Inflammatory macrophage treated with lipopolysaccharide for 4 hours (primary cell): ENCODE measurements around the gene TRAPPC5.
A peak's percentile ranks its signal among the peaks of the same experiment; 100 is the strongest.

Experiments used
- DNase-seq: peaks from one replicate; pipeline ENCODE4 v3.0.0-alpha.2; 2020

TRAPPC5 gene

GRCh38 chr19:7677669-7678311 lies 2.8 kb upstream of the TRAPPC5 start:
- peak; percentile 44 for DNase-seq

DNA sequence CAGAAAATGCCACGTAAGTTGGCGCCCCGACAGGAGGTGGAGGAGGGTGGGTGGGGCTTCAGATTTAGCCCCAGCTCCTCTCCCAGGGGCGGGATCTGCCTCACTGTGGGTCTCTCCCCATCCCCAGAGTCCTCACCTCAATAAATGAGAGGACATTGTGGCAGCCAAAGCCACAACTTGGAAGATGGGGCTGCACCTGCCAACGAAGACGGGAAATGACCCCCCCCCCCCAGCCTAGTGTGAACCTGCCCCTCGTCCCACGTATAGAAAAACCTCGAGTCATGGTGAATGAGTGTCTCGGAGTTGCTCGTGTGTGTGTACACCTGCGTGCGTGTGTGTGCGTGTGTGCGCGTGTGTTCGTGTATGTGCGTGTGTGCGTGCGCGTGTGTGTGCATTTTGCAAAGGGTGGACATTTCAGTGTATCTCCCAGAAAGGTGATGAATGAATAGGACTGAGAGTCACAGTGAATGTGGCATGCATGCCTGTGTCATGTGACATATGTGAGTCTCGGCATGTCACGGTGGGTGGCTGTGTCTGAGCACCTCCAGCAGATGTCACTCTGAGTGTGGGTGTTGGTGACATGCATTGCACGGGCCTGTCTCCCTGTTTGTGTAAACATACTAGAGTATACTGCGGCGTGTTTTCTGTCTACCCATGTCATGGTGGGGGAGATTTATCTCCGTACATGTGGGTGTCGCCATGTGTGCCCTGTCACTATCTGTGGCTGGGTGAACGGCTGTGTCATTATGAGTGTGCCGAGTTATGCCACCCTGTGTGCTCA lies 1.5 kb upstream of the TRAPPC5 start:
- DNase-seq = peak; percentile 56

- DNase-seq = no peak
Measured at GRCh38 chr19:7679771-7680605, 645 bp upstream of the TRAPPC5 start.

DNA sequence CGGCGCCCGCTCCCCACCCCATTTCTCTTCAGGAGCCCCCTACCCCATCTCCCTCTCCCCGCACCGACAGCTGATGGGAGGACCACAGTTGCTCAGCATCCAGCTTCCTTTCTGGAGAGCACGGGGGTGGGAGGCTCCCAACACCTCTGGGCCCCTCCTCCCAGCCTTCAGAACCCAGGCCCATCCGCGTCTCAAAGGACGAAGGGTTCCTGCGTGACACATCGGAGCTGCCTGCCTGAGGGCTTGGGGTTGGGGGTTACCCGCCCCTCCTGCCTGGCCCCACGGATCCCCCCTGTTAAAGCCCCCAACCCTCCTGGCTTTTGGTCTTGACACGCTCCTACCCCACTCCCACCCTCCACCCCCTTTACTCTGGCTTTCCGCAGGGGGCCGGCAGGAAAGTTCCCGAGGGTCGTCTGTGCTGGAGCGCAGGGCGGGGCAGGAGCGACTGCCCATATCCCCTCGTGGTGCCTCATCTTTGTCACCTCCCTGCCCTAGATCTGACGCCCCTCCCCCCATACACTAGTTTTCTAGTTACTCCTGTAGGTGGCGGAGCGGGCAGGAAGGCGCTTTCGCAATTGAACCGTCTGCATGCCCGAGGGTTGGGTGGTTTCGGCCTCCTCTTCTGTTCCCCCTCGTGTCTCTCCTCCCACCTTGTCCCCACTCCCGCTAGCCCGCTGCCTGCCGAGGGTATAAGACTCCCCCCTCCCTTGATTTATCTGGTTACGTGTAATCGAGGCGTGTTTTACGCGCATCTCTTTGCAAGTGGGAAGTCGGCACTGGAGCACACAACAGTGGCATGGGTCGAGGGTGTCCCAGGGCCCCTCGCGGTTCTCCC lies 924 bp downstream of the TRAPPC5 start:
- peak; percentile 90 for DNase-seq

DNA sequence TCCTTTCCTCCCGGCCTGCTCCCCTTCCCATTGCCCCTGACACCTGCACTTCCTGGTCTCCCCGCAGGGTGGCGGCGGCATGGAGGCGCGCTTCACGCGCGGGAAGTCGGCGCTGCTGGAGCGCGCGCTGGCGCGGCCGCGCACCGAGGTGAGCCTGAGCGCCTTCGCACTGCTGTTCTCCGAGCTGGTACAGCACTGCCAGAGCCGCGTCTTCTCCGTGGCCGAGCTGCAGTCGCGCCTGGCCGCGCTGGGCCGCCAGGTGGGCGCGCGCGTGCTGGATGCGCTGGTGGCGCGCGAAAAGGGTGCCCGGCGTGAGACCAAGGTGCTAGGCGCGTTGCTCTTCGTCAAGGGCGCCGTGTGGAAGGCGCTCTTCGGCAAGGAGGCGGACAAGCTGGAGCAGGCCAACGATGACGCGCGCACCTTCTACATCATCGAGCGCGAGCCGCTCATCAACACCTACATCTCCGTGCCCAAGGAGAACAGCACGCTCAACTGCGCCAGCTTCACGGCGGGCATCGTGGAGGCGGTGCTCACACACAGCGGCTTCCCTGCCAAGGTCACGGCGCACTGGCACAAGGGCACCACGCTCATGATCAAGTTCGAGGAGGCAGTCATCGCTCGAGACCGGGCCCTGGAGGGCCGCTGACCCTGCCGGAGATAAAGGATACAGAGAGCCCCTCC lies 1.7 kb downstream of the TRAPPC5 start:
- DNase-seq = no peak

- DNase-seq = no peak
Measured at GRCh38 chr19:7685546-7686445, 5.2 kb downstream of the TRAPPC5 start.

DNA sequence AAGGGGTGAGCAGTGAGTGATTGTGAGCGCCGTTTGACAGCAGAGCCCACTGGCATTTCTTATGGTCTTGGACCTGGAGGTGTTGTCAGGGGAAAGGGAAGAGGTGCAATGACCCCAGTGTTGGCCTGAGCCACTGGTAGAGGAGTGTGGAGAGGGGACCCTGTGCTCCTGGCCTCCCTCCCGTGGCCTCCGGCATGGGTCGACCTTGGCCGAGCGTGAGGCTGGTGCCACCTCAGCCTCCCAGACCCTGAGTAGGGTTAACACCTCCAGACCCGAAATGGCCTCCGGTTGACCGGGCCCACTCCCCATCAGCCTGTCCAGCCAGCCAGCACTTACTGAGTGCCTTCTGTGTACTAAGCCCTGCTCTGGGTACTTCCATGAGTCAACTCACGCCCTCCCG lies 6.5 kb downstream of the TRAPPC5 start:
- no peak for DNase-seq

DNA sequence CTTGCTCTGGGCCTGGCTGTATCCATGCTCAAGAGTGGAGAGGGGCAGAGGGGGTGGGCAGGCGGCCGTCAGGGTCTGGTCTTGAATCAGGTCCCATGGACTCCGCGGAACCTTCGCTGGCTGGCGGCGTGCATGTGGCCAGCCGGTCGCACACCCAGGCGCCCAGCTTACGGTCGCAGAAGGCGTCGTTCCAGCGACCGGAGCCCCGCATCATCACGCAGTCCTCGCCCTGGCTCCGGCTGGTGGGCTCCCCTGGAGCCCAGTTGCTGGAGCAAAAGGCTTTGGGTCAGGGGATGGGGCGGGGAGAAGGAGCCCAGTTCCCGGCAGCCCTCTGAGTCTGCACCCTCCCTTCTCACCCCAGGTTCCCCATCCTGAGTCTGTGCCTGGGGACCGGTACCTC lies 8.5 kb downstream of the TRAPPC5 start:
- DNase-seq = no peak

DNA sequence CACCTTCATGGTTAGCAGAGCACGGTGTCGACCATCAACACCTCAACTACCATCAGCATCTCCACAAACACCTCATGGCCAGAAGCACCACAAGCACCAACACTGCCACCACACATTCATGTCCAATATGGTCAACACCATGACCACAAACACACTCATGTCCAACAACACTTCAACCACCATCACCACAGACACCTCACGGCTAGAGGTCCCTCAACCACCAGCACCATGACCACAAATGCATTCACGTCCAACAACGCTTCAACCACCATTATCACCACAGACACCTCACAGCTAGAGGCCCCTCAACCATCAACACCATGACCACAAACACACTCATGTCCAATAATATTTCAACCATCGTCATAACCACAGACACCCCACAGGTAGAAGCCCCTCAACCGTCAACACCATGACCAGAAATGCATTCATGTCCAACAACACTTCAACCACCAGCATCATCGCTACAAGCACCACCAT lies 10.2 kb downstream of the TRAPPC5 start:
- DNase-seq = no peak

DNA sequence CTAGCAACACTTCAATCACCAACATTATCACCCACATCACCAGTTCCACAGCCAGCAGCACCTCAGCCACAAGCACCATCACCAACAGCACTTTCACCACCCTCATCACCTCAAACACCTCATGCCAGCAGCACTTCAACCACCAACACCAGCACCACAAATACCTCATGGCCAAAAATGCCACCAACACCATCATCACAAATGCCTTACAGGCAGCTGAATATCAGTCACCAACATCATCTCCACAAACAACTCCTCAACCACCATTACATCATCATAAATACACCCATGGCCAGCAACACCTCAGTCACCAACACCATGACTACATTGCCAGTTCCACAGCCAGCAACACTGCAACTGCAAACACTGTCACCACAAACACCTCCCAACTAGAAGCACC lies 10.9 kb downstream of the TRAPPC5 start:
- DNase-seq = no peak

DNA sequence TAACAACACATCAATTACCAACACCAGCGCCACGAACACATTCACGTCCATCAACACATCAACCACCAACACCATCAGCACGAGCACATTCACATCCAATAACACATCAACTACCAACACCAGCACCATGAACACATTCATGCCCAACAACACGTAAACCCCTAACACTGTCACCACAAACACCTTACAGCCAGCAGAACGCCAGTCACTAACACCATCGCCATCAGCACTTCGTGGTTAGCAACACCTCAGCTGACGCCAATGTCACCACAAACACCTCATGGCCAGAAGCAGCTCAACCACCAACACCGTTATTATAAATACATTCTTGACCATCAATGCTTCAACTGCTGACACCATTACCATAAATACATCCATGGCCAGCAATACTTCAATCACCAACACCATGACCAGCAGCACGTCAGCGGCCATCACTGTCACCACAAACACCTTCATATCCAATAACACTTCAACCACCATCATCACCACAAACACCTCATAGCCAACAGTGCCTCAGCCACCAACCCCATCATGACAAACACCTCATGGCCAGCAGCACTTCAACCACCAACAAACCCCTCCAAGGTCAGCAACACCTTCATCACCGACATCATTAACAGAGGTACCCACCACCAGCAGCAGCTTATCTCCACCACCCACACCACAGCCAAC lies 11.9 kb downstream of the TRAPPC5 start:
- DNase-seq = no peak

GRCh38 chr19:7694499-7694898 lies 13.9 kb downstream of the TRAPPC5 start:
- DNase-seq = no peak

- DNase-seq = no peak
Measured at GRCh38 chr19:7697721-7698287, 17.2 kb downstream of the TRAPPC5 start.

- DNase-seq = no peak
Measured at GRCh38 chr19:7698583-7698982, 17.9 kb downstream of the TRAPPC5 start.

DNA sequence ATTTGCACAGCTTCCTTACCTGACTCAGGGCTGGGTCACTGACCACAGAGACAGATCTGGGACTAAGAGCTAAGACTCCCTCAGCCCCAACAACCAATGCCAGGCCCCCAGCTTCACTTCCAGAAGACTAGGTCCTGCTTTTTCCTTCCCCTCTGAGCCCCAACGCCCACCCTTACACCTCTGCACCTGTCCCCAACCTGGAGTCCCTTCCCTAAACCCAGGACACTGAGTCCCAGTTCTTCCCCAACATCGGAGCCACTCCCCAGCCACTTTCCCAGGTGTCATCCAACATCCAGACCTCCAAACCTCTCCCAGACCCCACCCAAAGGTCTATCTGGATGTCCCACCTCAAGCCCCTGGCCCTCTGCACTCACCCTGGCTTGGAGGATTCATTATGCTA lies 18.4 kb downstream of the TRAPPC5 start:
- DNase-seq = no peak

DNA sequence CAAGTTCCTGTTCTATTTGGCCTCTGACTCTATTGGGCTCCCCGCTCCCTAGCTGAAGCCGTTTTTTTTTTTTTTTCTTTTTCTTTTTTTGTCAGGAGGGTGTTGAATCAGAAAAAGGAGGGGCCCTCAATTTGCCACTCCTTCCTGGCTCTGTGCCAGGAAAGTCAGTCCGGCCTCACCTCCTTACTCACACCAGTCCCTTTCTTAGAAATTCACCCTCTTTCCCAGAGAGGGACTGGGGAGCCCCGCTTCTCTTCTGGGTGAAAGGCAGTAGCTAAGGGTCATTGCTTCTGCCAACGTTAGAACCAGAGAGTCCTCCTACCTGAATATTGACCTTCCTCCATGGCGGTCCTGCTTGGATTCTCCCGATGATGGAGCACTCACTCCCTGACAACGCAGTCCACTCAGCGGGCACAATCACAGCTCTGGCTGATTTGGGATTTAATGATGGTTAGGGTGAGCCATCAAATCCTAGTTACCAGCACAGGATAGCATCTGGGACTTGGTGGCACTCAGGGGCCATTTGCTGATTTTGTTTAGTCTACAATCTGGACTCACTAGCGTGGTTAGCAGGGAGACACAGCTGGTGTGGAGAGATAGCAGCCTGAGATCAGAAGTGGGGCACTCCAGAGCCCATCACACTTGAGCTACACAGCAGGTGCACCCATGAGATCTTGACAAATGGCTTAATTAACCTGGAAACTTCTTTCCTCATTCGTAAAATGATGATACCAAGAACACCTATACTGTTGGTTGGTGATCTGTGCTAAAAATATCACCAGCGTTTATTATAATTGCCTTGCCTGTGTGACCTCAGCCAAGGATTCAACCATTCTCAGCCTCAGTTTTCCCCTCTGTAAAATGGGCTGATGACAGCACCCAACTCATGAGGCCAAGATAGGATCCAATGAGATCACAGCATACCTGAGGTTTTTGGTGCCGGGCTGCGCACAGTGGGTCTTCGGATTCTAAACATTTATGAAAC lies 19.1 kb downstream of the TRAPPC5 start:
- peak; percentile 59 for DNase-seq

- no peak for DNase-seq
Measured at GRCh38 chr19:7701049-7701653, 20.5 kb downstream of the TRAPPC5 start.
